GM04504 (cell line): ENCODE data around the gene ERCC6L2.

Experiments used
- DNase-seq: peaks from one replicate; pipeline ENCODE4 v3.0.0-alpha.2; 2012; ENCODE audit warnings: low read depth

Gene ERCC6L2

GRCh38 chr9:95981761-95982390, 106.4 kb downstream of the ERCC6L2 start:
- DNase-seq = no peak

GRCh38 chr9:95985440-95986055, 110.1 kb downstream of the ERCC6L2 start:
- no peak for DNase-seq

- DNase-seq = no peak
Measured at GRCh38 chr9:95989297-95989696, 113.8 kb downstream of the ERCC6L2 start.

GRCh38 chr9:95991326-95991725, 115.8 kb downstream of the ERCC6L2 start:
- no peak for DNase-seq

- no peak for DNase-seq
Measured at GRCh38 chr9:95992536-95992935, 117.0 kb downstream of the ERCC6L2 start.

GRCh38 chr9:95993337-95993736, 117.8 kb downstream of the ERCC6L2 start:
- DNase-seq = no peak

- DNase-seq = no peak
Measured at GRCh38 chr9:95999390-95999789, 123.9 kb downstream of the ERCC6L2 start.

GRCh38 chr9:96004379-96004778, 128.9 kb downstream of the ERCC6L2 start:
- no peak for DNase-seq

GRCh38 chr9:96006296-96006879, 130.9 kb downstream of the ERCC6L2 start:
- DNase-seq = no peak

GRCh38 chr9:96006961-96007360, 131.5 kb downstream of the ERCC6L2 start:
- DNase-seq = no peak

GRCh38 chr9:96008502-96009222, 133.2 kb downstream of the ERCC6L2 start:
- DNase-seq = no peak

- no peak for DNase-seq
Measured at GRCh38 chr9:96009223-96009602, 133.7 kb downstream of the ERCC6L2 start.

- DNase-seq = no peak
Measured at GRCh38 chr9:96009690-96010472, 134.4 kb downstream of the ERCC6L2 start.

GRCh38 chr9:96014078-96014477, 138.6 kb downstream of the ERCC6L2 start:
- no peak for DNase-seq

GRCh38 chr9:96015876-96016686, 140.6 kb downstream of the ERCC6L2 start:
- DNase-seq = no peak
